Measurements from ENCODE around the gene PCSK6. TPM values are rescaled to one million over a fixed set of nuclear protein-coding genes. Genes with fewer than 3 reads are reported as not detected.

PCSK6 gene
- total and polyA plus RNA-seq, 2 of the 8 experiments (the other 6 are each of a cell fraction or from before 2014, with no cell fraction given) = 1.9 to 4.0 TPM

DNA sequence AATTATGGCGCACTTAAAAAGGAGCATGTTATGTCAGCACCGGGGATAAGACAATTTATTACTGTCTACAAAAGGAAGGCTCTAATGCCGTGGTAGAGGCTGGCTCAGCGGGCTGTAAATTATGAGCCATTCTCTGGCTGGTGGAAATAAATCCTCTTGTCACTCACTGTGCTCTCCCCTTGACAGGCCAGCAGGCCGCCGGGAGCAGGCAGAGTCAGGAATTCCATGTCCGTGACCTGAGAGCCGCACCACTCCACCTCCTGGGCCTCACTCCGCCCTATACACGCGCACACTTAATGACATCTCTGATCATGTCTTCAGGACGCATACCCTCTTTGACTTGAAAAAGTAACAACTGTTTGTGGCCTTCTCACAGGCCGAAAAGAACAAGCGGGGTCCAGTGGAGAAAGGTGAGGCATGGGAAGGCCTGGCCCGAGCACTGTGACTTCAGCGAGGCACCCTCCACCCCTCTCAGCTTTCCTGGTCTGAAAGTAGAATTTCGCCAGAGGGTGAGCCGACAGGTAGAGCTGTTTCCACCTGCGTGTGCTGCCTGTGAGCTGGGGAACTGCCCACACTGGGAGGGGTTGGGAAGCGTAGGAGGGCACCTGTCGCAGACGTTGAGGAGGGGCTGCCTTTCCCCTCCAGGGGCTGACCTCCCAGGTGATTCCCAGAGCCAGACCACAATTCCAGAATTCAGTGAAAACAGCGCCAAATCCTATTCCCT lies 13.2 kb upstream of the PCSK6 start:
- H3K36me3 ChIP-seq (ENCODE audit: control insufficient read depth in 2 of 4, insufficient read depth in 4 of 4, low read length in 3 of 4) = no peaks in the 10 kb centered on the region
- no peaks in the 10 kb centered on the region for H3K9me3 ChIP-seq (ENCODE audit: insufficient read depth in 2 of 2, low read depth in 1 of 2, low read length in 1 of 2)
- H2AK5ac ChIP-seq (ENCODE audit: low read depth, low read length) = no peak overlapping the region
- no peaks in the 10 kb centered on the region for H3K23me2 ChIP-seq (ENCODE audit: low read depth, low read length)
- no peak overlapping the region for H4K91ac ChIP-seq (replicated peaks; ENCODE audit: insufficient read length, low read length)
- H4K8ac ChIP-seq (ENCODE audit: extremely low read depth, insufficient read depth, low read length) = no peak overlapping the region
- no peaks in the 10 kb centered on the region for H3K27me3 ChIP-seq (replicated peaks in 1 of 4; ENCODE audit: control insufficient read depth in 3 of 4, extremely low read depth in 1 of 4, insufficient read depth in 3 of 4, low read length in 3 of 4)
- FAIRE-seq (no peak), DNase-seq (ENCODE audit: low read depth in 1 of 2, low spot score in 2 of 2) (peak in 1 of 2 experiments; percentile 39)
- H2BK120ac ChIP-seq (replicated peaks; ENCODE audit: low read depth, low read length) = no peak overlapping the region
- ChIA-PET POLR2A (ENCODE audit: partially characterized antibody) (interaction anchor here (0.9 kb wide), 1 partner anchor 9 kb away, joined by 3 read pairs; no protein-coding TSS in a partner anchor), CTCF (ENCODE audit: partially characterized antibody) (interaction anchor here (0.6 to 3.9 kb wide), 46 partner anchors 11 to 295 kb away, joined by 3 to 31 read pairs (median 4); no protein-coding TSS in a partner anchor)
- no peak overlapping the region for H3K14ac ChIP-seq (ENCODE audit: insufficient read length)
- no peaks in the 10 kb centered on the region for H3K79me2 ChIP-seq (ENCODE audit: control insufficient read depth in 1 of 2, insufficient read depth in 2 of 2, low read length in 2 of 2)
- peaks cover 0 to 5% (median under 1%) of the 10 kb centered on the region in 4 experiments; a peak in 2 of 7 replicates for H3K4me1 ChIP-seq (replicated peaks in 1 of 4; ENCODE audit: control insufficient read depth in 3 of 4, insufficient read depth in 4 of 4, low read length in 3 of 4)
- H2BK12ac ChIP-seq (ENCODE audit: low read depth, low read length) = no peak overlapping the region
- H3K4ac ChIP-seq (replicated peaks; ENCODE audit: insufficient read length, low read depth, low read length) = no peak overlapping the region
- no peak overlapping the region for H3K9ac ChIP-seq (replicated peaks in 1 of 4; ENCODE audit: extremely low read depth in 1 of 4, low read depth in 3 of 4, low read length in 3 of 4)
- H3K79me1 ChIP-seq (ENCODE audit: low read depth, low read length) = no peaks in the 10 kb centered on the region
- no peak overlapping the region for H2BK20ac ChIP-seq (ENCODE audit: low read length)
- no peak overlapping the region for H3K18ac ChIP-seq (ENCODE audit: extremely low read depth, low read length)
- H2BK5ac ChIP-seq (ENCODE audit: low read depth, low read length) = no peak overlapping the region
- H3K56ac ChIP-seq (replicated peaks; ENCODE audit: insufficient read length, low read depth, low read length) = no peak overlapping the region
- 0 out of 2 replicates have a peak overlapping the region, but pooled peaks have one; percentile 72 for H2BK15ac ChIP-seq (ENCODE audit: low read length)
- no peak overlapping the region for H2AFZ ChIP-seq (ENCODE audit: low read length)
- H3K23ac ChIP-seq (ENCODE audit: insufficient read length) = no peak overlapping the region
- 92% methylated on average over 20 of the region's 23 CpGs; no CpG with 5 or more reads in 1 of the 2 experiments for WGBS, 2 experiments (ENCODE audit: extremely low coverage in 1 of 2, insufficient coverage in 1 of 2, insufficient read length in 1 of 2, insufficient replicate concordance in 2 of 2, low coverage in 1 of 2, low lambda C conversion rate in 2 of 2, missing lambda C conversion rate in 1 of 2)
- H3K4me2 ChIP-seq (ENCODE audit: insufficient read depth in 1 of 2, low read depth in 2 of 2, low read length in 2 of 2) = no peak overlapping the region
- H4K5ac ChIP-seq (ENCODE audit: insufficient read length, low read depth, low read length) = no peak overlapping the region
- no peak overlapping the region for H3K4me3 ChIP-seq (ENCODE audit: extremely low read depth in 1 of 4, insufficient read depth in 2 of 4, low read depth in 3 of 4, low read length in 4 of 4)
- H4K20me1 ChIP-seq (replicated peaks in 1 of 2; ENCODE audit: control insufficient read depth in 1 of 2, insufficient read depth in 2 of 2, low read length in 2 of 2) = no peaks in the 10 kb centered on the region
- no peak overlapping the region for H3K27ac ChIP-seq (ENCODE audit: low read depth, low read length)
- no peak for TF ChIP-seq E2F6 (IDR thresholded peaks at IDR 0.05)

Data from H1 (cell line).